HG02642 (cell line): ENCODE data around the gene CES5A.
"Not testable (repeated sequence)": the region's sequence is repeated elsewhere in the genome, so short reads cannot be mapped to it uniquely, and the experiment has no call there.

Source experiments
- ATAC-seq: cut with Tn5 transposase; IDR thresholded peaks from one replicate; pipeline ENCODE4 v1.9.1; 2021; ENCODE audit warnings: mild to moderate bottlenecking; ENCODE audit not compliant: unreplicated experiment, poor library complexity

The CES5A gene

DNA sequence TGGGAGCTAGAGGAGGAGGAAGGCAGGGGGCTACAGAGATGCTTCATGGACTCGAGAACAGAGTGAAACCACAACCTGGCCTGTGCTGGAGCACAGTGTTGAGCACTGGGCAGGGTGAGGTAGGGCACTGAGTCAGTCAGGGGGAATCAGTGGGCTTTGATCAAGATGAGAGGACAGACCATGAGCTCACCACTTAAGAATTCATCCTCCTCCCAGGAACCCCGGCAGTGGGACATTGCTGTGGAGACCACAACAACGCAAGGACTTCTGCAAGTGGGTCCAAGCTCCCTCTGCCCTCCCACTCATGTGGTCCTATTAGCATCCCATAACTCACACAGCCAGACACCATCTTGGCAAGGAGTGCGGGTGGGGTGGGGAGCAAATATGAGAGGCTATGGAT is 1.7 kb upstream of the CES5A start:
- no peak for ATAC-seq

- no peak for ATAC-seq
Measured at GRCh38 chr16:55873122-55873521, 2.1 kb downstream of the CES5A start.

- no peak for ATAC-seq
Measured at GRCh38 chr16:55872130-55872529, 3.0 kb downstream of the CES5A start.

- ATAC-seq, result no peak
Measured at GRCh38 chr16:55871411-55872038, 3.6 kb downstream of the CES5A start.

DNA sequence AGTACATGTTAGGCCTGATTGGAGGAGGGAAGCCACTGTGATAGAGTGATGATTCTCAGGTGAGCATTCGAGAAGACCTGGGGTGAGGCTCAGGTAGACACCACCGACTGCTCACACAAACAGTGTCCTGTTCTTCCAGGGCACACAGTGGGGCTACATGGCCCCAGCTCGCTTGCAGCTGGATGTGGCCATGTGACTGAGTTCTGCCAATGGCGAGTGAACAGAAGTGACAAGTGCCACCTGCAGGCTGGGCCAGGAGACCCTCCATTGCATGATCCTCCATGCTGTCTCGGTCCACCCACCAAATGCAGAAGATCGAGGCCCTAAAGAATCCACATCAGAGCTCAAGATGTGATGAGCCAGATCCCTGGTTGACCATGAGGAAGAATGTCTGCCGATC is 6.2 kb downstream of the CES5A start:
- ATAC-seq, result no peak

DNA sequence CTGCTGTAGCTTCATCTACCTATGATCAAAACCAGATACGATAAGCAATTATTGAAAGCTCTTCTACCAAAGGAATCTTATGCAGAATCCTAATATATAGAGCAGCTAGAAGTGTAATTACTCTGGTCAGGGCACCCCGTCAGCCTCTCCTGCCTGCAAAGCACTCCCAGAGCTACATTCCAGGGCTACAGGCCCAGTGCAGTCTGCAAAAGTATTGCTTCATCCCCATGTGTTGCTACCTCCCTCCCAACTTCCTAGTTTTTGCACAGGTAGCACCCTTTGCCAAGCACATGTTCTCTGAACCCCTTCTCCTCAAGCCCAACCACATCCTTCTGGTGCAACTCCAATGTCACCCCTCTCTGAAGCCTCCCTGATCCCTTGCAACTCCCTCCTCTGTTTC is 7.0 kb downstream of the CES5A start:
- no peak for ATAC-seq

DNA sequence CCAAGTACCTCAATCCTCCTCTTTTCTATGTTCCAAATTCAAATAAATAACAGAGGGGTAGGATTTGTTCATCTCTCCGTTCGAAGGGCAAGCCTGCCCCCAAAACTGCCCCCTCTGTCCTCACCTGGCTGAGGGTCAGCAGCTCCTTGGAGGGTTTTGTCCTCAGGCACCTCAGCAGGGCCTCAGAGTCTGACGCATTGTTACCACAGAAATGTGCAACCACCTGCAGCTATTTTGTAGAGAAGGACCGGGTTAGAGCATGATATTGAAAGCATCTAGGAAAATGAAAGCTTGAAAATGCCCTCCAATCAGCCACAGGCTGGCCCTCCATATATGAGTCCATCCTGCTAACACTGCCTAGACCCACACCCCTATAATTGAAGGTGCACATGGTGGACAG is 13.9 kb downstream of the CES5A start:
- ATAC-seq, result no peak

GRCh38 chr16:55857650-55858049 is 17.5 kb downstream of the CES5A start:
- not testable (repeated sequence) for ATAC-seq

GRCh38 chr16:55856950-55857349 is 18.2 kb downstream of the CES5A start:
- ATAC-seq, result no peak

GRCh38 chr16:55853114-55853513 is 22.1 kb downstream of the CES5A start:
- no peak for ATAC-seq

DNA sequence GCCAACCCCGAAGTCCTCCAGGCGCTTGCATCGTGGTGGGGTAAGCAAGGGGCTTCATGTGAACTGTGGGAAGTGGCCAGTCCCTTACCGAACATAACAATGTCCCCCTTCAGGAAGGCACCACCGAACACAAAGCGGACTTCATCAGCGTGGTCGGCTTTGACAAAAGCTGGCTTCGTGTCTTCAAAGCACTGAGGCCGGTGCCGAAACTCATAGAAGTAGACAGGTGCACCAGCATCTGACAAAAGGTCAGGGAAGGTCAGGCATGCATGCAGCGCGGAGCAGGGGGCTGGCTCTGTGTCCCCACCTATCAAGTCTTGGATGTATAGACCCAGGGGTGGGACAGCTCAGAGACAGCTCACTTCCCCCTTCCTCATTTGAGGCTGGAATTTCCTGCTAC is 25.6 kb downstream of the CES5A start:
- no peak for ATAC-seq

DNA sequence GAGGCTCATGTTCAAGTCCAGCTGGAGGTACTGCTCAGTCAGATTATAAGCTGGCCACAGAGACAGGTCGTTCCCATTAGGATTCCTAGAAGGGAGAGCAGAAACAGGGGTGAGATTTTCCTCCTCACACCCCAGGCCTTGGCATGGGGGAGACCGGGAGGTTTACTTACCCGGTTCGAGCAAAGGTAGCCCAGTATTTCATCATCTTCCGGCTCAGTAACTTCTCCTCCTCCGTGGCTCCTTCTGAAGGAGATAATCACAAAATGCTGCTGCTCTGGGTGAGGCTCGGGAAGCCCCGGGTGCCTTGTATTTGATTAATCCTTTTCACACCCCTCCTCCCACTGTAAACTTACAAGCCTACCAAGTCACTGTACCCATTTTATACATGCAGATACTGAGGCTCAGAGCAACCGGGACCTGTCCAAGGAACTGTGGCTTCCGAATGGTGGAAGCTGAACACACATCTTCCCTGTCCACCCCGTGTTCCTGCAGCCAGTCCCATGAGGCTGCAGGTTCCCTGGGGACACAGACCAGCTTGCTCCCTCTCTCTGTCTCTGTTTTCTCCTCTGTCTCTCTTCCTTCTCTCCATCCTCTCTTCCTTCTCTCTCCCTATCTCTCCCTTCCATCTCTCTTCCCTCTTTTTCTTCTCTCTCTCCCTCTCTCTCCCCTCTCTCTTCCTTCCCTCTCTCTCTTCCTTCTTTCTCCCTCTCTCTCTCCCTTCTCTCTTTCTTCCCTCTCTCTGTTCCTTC is 28.4 kb downstream of the CES5A start:
- ATAC-seq, result no peak

GRCh38 chr16:55843105-55843395 is 32.1 kb downstream of the CES5A start:
- no peak for ATAC-seq

DNA sequence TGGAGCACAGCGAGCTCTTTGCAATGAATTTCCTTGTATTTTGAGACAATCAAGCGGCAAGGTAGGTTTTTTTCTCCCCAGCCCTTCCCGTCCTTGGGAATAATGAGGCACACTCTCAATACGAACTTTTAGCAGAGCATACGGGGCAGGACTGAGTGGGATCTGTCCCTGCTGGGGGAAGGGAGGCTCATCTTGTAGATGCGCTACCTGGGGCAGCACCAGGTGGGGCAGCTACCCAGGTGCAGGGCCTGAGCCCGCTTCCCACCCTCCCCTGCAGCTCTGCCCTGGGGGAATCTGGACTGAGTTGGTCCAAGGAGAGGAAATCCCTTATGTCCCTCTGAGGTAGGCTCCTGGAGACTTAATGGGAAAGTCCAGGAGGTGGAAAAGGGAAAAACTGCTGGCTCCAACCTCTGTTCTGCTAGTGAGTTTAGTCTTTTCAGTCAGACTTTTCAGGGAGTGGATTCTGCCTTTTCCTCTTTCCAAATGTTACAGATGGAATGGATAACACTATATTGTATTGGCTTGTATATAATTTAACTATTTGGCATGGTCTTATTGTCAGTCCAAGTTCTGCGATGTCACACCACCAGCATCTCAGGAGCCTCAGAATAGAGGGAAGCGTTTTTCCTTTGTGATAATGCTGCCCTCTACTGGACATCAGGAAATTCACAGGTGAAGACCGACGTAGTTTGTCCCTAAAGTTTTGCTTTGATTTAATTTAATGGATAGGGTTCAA is 32.6 kb downstream of the CES5A start:
- no peak for ATAC-seq

DNA sequence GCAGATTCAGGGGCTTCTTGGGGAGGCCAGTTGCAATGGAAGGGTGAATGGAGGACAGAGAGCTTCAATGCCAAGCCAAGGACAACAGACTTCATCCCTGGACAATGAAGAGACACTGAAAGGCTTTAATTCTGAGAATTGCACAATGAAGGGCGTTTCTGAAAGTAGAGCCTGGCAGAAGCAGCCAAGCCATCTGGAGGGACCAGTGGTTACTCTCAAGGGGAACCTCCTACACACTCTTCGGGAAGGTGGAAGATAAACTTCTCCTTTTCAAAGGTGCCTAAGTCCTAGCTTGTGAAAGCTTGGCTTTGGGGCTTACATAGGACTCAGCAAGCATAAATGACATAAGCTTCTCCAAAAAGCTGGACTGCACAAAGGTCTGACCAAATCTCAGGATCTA is 36.1 kb downstream of the CES5A start:
- no peak for ATAC-seq

DNA sequence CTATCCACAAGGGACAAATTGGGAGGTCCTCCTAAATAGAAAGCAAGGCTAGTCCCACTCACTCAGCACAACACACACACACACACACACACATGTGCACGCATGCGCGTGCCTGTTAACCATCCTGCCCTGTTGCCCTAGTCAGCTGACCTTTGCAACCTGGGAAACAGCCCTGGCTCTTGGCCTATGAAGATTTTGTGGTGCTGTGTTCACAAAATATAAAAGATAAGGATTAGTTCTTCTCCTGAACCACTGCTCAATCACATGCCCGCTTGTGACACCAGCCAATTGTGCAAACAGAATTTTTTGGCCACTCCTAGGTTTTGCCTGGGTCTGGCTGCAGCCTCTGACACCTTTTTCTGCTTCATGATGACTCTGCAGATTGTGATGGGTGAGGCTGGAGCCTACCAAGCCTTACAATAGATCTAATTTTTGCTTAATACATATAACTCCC is 39.0 kb downstream of the CES5A start:
- no peak for ATAC-seq

DNA sequence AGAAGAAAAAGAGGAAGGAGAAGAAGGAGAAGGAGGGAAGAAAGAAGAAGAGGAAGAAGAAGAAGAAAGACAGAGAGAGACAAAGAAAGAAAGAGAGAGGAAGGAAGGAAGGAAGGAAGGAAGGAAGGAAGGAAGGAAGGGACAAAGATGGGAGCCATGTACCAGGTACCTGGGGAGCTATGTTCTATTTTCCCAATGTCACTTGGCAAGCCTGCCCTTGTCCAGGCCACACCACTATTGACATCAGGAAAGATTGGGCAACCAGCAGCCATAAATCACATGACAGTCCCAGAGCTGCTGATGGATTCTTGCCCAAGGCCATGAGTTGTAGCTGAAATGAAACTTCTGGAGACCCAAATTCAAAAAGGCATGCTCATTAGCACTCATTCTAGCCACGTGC is 39.6 kb downstream of the CES5A start:
- ATAC-seq, result no peak

DNA sequence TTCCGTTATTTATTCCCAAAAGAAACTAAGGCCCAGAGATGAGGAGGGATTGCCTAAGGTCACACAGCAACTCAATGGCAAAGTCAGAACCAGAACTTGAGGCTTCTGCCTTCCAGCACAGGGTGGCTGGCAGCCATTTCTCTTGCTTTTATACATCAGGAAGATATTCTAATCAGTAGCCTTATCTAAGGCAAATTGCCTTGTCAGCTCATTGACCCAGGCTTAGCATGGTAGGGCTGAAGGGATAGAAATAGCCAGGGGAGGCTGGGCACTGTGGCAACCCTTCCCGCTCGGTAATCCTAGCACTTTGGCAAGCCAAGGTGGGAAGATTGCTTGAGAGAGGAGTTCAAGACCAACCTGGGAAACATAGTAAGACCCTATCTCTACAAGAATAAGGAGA is 40.0 kb downstream of the CES5A start:
- not testable (repeated sequence) for ATAC-seq

DNA sequence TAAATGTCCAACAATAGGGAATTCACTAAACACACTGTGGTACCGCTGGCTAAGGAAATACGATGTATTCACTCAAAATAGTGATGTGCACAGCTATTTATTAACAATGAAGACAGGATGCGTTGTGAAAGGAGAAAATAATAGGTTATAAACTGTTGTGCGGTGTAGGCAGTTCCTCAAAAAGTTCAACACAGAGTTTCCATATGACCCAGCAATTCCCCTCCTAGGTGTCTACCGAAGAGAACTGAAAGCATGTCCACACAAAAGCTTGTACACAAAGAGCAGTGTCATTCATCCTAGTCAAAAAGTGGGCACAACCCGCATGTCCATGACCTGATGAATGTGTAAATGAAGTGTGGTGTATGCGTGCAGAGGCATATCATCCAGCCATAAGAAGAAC is 41.1 kb downstream of the CES5A start:
- ATAC-seq, result peak; percentile 74

GRCh38 chr16:55832773-55833691 is 42.1 kb downstream of the CES5A start, which contains the start of gene CES1:
TSS of gene CES1 (minus strand) at chr16:55833096. CDS start at chr16:55833055, 41 bp downstream.
- no peak for ATAC-seq

DNA sequence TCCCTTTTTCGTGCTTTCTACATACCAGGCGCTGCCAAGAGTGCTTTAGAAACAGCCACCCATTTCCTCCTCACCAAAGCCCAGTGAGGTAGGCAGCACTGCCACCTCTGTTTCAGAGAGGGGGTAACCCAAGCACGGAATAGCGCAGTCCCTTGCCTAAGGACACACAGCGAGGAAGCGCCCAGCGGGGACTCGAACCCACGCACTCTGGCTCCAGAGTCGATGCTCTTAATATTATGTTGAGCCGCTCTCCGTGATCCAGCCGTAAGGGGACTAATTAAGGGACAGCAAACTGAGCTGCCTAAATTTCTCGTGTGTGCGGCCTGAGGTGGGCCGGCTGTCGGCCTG is 42.8 kb downstream of the CES5A start:
- no peak for ATAC-seq
